C4-2B (cell line): ENCODE data around the gene SLC47A2.

Source experiments
- ZFX ChIP-seq: fragments of 450-650 bp; IDR thresholded peaks from 2 replicates; pipeline ENCODE4 v1.6.1; 2017
- TF ChIP-seq, protein P1 (sequence below): fragments of 450-650 bp; conservative IDR thresholded peaks from 2 replicates; pipeline ENCODE4 v1.5.1; 2017; ENCODE audit warnings: mild to moderate bottlenecking

DNA sequence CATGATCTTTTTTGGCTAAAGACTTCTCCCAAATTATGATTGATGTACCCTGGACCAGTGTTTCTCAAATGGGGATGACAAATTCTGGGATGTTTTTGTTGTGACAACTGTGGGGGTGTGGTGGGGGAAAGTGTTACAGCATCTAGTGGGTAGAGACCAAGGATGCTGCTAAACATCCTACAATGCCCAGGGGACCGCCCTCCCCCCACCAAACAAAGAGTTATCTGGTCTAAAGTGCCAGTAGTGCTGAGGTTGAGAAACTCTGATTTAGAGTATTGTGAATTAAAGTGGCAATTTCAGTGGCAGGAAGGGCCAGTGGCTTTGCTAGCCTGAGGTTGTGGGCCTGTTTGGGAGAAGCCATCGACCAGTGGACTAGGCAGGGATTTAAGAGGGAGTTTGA, 33.3 kb downstream of the SLC47A2 start:
- TF ChIP-seq, protein P1, sequence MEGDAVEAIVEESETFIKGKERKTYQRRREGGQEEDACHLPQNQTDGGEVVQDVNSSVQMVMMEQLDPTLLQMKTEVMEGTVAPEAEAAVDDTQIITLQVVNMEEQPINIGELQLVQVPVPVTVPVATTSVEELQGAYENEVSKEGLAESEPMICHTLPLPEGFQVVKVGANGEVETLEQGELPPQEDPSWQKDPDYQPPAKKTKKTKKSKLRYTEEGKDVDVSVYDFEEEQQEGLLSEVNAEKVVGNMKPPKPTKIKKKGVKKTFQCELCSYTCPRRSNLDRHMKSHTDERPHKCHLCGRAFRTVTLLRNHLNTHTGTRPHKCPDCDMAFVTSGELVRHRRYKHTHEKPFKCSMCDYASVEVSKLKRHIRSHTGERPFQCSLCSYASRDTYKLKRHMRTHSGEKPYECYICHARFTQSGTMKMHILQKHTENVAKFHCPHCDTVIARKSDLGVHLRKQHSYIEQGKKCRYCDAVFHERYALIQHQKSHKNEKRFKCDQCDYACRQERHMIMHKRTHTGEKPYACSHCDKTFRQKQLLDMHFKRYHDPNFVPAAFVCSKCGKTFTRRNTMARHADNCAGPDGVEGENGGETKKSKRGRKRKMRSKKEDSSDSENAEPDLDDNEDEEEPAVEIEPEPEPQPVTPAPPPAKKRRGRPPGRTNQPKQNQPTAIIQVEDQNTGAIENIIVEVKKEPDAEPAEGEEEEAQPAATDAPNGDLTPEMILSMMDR, result no peak
- TF ChIP-seq ZFX, result no peak
